ENCODE measurements around the gene CHN1.

Gene CHN1

GRCh38 chr2:174992886-174993285 lies 12.3 kb downstream of the CHN1 start:
- TF ChIP-seq, protein P1, sequence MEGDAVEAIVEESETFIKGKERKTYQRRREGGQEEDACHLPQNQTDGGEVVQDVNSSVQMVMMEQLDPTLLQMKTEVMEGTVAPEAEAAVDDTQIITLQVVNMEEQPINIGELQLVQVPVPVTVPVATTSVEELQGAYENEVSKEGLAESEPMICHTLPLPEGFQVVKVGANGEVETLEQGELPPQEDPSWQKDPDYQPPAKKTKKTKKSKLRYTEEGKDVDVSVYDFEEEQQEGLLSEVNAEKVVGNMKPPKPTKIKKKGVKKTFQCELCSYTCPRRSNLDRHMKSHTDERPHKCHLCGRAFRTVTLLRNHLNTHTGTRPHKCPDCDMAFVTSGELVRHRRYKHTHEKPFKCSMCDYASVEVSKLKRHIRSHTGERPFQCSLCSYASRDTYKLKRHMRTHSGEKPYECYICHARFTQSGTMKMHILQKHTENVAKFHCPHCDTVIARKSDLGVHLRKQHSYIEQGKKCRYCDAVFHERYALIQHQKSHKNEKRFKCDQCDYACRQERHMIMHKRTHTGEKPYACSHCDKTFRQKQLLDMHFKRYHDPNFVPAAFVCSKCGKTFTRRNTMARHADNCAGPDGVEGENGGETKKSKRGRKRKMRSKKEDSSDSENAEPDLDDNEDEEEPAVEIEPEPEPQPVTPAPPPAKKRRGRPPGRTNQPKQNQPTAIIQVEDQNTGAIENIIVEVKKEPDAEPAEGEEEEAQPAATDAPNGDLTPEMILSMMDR (IDR thresholded peaks at IDR 0.05; ENCODE audit: extremely low read depth, missing control alignments): no peak
- no peak for DNase-seq (ENCODE audit: low spot score)

DNA sequence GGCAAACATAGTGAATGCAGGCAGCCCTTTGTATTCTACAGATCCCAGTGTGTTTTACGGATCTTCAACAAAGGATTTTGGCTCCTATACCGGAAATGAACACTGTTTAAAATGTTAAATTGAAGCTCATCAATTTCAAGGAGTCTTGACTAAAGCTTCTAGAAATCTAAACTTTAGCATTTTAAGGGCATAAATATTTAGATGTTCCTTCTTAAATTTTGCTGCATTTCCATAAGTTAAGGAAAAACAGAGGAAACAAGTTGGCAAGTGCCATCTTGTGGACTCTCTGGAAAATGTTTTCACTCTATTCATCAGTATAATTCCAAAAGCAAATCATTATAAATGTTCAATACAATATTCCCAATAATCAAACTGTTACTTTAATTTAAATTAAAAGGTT lies 19.6 kb downstream of the CHN1 start:
- no peak for DNase-seq (ENCODE audit: low spot score)
- TF ChIP-seq, protein P1 (IDR thresholded peaks at IDR 0.05; ENCODE audit: extremely low read depth, missing control alignments): no peak

- TF ChIP-seq, protein P1 (IDR thresholded peaks at IDR 0.05; ENCODE audit: extremely low read depth, missing control alignments): no peak
- DNase-seq (ENCODE audit: low spot score): no peak
Measured at GRCh38 chr2:174984561-174984960, 20.6 kb downstream of the CHN1 start.

DNA sequence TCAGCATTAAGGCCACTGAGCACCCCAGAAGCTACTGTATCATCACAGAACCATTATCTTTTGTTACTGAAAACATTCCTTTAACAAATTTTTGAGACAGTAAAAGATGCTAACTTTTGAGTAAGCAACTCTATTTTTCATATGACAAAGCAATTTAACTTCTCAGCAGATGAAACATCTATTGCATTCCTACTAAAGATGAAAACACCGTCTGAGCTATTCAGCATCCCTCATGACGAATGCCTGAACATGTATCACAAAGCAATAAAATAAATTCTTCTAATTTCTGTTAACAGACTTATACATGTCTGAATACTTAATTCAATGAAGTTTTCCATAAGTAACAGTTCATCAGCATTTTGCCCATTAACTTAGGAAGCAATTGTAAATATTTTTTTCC lies 23.9 kb downstream of the CHN1 start:
- TF ChIP-seq, protein P1 (IDR thresholded peaks at IDR 0.05; ENCODE audit: extremely low read depth, missing control alignments): no peak
- no peak for DNase-seq (ENCODE audit: low spot score)

- TF ChIP-seq, protein P1 (IDR thresholded peaks at IDR 0.05; ENCODE audit: extremely low read depth, missing control alignments): no peak
- DNase-seq (ENCODE audit: low spot score): no peak
Measured at GRCh38 chr2:174979996-174980395, 25.2 kb downstream of the CHN1 start.

- TF ChIP-seq, protein P1 (IDR thresholded peaks at IDR 0.05; ENCODE audit: extremely low read depth, missing control alignments): no peak
- no peak for DNase-seq (ENCODE audit: low spot score)
Measured at GRCh38 chr2:174977364-174977763, 27.8 kb downstream of the CHN1 start.

- TF ChIP-seq, protein P1 (IDR thresholded peaks at IDR 0.05; ENCODE audit: extremely low read depth, missing control alignments): no peak
- DNase-seq (ENCODE audit: low spot score): no peak
Measured at GRCh38 chr2:174974131-174974530, 31.1 kb downstream of the CHN1 start.
